Measurements from ENCODE around the gene FCHSD2.
"Not testable (repeated sequence)": the region's sequence is repeated elsewhere in the genome, so short reads cannot be mapped to it uniquely, and the experiment has no call there.

Gene FCHSD2

DNA sequence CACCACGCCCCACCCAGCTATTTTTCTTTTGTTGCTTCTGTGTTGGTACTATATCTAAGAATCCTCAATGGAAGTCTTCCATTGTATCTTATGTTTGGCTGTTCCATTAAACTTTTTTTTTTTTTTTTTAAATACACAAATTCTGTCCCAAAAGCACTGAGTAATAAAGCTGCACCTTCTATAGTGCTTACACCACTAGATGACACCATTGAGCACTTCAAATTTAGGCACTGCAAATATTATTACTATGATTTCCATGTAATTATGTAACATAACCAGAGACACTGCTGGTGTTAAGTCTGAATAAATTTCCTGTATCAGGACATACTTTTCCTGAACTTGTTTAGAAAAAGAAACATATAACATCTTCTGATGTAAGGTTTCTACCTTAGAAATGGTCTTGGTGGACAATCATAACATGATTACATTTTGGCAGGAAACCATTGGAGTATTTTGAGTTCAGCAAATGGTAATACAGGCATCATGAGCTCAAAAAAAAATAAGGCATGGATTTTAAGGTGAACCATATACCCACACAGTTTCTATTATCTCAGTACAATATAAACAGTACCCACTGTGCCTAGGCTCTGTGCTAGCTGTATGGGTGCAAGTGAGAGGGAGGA, 217.4 kb downstream of the FCHSD2 start:
- no peak for DNase-seq (ENCODE audit: low read depth)

DNA sequence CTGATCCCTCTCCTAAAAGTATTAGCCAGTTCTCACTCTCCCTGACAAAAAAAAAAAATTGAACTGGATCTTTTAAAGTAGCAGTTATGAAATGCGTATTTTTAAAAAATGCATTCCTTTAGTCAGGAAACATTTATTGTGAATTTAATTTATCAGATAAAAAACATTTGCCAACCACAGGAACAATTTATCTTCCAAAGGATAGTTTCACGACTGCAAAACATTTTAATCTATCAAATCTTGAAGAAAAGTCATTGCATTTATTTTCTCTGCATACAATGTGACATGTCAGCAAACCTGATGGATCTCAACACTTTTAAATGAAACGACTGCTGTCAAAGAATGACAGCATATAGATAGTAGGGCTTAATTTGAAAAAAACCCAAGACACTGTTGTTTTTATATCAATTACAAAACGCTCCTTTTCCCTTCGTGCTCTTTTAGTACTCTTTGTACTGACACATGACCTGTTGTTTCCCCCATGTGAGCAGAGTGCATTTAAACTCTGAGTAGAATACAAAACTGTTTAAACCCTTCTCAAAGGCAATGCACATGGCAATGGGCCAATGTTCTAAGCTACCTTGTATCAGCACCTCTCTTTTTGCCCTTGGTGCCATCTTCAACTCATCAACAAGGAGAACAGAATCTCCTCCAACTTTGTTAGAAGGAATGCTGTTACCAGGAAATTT, 220.9 kb downstream of the FCHSD2 start:
- DNase-seq (ENCODE audit: low read depth), result no peak

DNA sequence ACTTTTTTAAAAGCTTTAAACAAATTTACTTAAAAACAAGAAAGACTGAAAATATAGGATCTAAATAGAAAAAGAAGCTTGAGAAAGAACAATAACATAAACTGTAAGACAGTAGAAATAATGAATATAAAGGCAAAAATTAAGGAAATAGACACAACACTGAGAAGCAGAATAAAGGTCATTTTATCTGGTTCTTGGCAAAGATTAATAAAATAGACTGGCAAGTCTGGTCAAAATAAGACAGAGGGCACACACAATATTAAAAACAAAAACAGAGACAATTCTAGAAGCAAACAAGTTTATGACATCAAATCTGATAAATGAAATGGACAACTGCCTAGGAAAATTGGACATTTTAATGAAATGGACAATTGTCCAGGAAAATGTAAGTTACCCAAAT, 222.1 kb downstream of the FCHSD2 start:
- DNase-seq (ENCODE audit: low read depth), result no peak

- DNase-seq (ENCODE audit: low read depth), result no peak
These were observed 223.3 kb downstream of the FCHSD2 start for GRCh38 chr11:72918851-72919250.

DNA sequence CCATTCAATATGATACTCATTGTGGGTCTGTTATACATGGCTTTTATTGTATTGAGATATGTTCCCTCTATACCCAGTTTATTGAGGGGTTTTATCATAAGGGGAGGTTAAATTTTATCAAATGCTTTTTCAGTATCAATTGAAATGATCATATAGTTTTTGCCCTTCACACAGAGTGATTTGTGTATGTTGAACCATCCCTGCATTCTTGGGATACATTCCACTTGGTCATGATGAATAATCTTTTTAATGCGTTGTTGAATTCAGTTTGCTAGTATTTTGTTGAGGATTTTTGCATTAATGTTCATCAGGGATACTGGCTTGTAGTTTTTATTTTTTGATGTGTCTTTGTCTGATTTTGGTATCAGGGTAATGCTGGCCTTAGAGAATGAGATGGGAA, 229.9 kb downstream of the FCHSD2 start:
- DNase-seq (ENCODE audit: low read depth), result no peak

DNA sequence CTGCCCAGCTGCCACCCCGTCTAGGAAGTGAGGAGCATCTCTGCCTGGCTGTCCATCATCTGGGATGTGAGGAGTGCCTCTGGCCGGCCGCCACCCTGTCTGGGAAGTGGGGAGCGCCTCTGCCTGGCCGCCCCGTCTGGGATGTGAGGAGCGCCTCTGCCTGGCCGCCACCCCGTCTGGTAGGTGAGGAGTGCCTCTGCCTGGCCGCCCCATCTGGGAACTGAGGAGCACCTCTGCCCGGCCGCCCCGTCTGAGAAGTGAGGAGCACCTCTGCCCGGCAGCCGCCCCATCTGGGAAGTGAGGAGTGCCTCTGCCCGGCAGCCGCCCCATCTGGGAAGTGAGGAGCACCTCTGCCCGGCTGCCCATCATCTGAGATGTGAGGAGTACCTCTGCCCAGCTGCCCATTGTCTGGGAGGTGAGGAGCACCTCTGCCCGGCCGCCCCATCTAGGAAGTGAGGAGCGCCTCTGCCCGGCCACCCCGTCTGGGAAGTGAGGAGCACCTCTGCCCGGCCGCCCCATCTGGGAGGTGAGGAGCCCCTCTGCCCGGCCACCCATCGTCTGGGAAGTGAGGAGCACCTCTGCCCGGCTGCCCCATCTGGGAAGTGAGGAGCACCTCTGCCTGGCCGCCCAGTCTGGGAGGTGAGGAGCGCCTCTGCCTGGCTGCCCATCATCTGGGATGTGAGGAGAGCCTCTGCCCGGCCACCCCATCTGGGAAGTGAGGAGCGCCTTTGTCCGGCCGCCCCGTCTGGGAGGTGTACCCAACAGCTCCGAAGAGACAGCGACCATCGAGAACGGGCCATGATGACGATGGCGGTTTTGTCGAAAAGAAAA, 232.3 kb downstream of the FCHSD2 start:
- not testable (repeated sequence) for DNase-seq (ENCODE audit: low read depth)

- DNase-seq (ENCODE audit: low read depth), result no peak
These were observed 234.0 kb downstream of the FCHSD2 start for GRCh38 chr11:72908032-72908676.

GRCh38 chr11:72904016-72904415, 238.1 kb downstream of the FCHSD2 start:
- DNase-seq (ENCODE audit: low read depth), result no peak

DNA sequence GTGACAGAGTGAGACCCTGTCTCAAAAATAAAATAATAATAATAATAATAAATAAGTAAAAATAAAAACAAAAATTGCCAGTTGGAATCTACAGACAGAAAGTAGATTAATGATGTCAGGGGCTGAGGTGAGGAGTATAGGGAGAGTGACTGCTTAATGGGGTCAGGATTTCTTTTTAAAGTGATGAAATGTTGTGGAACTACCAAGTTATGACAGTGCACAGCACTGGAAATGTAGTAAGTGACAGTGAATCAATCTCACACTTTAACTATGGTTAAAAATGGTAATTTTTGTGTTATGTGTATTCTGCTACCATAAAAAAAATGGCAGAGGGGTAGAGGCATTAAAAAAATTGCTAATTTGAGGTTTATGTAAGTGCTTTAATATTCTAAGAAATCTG, 240.7 kb downstream of the FCHSD2 start:
- DNase-seq (ENCODE audit: low read depth), result no peak

DNA sequence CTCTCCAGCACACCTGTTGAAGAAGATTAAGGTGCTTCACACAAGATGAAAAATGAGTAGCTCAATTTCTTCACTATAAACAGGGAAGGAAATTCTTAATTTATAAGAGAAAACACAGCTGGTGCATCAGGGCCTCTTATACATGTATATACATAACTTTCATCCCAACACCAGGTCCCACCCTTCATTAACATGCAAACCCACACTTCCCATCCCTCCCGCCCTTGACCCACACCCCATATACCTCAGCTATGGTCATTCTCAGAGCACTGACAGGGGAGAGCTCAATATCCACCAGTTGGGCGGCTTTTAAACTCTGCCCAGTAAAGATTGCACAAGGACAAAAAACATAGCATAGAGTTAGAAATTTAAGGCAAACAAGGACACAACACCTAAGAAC, 242.1 kb downstream of the FCHSD2 start:
- no peak for DNase-seq (ENCODE audit: low read depth)

- no peak for DNase-seq (ENCODE audit: low read depth)
These were observed 242.9 kb downstream of the FCHSD2 start for GRCh38 chr11:72899238-72899637.

DNA sequence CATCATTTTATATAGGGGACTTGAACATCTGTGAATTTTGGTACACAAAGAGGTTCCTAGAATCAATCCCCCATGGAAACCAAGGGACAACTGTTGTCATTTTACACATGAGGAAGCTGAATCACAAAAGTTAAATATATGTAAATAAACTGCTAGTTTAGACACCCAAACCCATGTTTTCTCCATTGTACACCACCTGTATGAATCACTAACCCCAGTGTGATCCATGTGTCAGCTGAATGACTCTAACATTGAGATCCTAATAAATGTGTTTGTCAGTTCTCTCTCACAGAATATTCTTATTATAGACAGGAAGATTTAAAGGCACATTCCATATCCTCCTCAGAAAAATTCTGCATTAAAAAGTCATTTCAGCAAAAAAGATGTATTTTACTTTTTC, 244.6 kb downstream of the FCHSD2 start:
- DNase-seq (ENCODE audit: low read depth), result no peak

DNA sequence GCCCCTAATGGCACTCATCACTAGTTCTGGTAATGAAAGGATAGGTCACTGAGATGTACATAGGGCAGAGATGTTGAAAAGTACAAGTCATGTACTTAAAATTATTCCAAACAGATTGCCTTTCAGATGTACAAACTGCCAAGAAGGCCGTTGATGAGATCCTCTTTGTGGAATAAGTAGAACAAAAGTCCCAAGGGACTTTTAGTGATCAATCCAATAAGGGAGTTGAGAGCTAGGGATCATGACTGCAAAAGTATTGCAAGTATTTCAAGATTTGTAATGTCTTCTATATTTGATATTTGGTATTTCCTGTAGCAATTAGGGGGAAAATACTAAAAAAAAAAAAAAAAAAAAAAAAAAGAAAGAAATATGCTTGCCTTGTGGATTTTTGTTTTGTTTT, 245.7 kb downstream of the FCHSD2 start:
- DNase-seq (ENCODE audit: low read depth), result no peak

DNA sequence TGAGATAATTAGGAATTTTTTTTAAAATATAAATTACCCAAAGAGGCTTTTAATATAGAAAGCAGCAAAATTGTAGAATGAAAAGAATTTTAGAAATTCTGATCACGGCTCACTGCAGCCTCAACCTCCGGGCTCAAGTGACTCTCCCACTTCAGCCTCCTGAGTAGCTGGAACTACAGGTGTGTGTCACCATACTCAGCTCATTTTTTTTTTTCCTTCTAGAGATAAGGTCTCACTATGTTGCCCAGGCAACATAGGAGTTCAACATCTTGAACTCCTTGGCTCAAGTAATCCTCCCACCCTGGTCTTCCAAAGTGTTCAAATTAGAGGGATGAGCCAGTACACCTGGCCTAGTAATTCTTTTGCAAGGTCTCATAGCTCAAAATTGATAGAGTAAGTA, 251.2 kb downstream of the FCHSD2 start:
- no peak for DNase-seq (ENCODE audit: low read depth)

- no peak for DNase-seq (ENCODE audit: low read depth)
These were observed 255.5 kb downstream of the FCHSD2 start for GRCh38 chr11:72886619-72887018.

- no peak for DNase-seq (ENCODE audit: low read depth)
These were observed 256.1 kb downstream of the FCHSD2 start for GRCh38 chr11:72885749-72886609.

GRCh38 chr11:72876147-72876546, 266.0 kb downstream of the FCHSD2 start:
- no peak for DNase-seq (ENCODE audit: low read depth)

DNA sequence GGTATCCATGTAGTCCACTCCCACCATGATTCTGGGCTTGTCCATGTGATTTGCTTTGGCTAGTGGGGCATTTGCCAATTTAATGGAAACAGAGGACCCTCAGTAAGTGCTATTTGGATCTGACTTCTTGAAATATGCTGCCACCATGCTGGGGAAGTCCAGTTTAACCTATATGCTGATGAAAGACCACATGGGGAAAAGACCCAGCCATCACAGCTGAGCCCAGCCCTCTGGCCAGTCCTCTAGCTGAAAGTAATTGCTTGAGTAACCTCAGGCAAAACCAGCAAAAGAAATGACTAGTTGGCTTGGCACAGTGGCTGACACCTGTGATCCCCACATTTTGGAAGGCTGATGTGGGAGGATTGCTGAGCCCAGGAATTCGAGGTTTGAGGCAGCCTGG, 266.4 kb downstream of the FCHSD2 start:
- no peak for DNase-seq (ENCODE audit: low read depth)

DNA sequence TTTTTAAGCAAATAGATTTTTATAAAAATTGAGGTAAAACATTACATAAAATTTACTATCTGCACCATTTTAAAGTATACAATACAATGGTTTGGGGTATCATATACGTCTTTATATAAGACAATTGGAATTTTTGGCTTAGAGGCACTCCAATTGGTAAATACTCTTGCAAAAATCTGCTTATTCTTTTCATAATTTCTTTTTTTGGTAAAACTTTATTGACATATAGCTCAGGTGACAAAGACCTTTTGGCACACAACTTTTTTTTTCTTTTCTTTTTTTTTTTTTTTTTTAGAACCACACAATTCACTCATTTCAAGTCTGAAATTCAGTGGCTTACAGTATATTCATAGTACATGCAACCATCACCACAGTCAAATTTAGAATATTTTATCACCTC, 270.1 kb downstream of the FCHSD2 start:
- DNase-seq (ENCODE audit: low read depth), result no peak

DNA sequence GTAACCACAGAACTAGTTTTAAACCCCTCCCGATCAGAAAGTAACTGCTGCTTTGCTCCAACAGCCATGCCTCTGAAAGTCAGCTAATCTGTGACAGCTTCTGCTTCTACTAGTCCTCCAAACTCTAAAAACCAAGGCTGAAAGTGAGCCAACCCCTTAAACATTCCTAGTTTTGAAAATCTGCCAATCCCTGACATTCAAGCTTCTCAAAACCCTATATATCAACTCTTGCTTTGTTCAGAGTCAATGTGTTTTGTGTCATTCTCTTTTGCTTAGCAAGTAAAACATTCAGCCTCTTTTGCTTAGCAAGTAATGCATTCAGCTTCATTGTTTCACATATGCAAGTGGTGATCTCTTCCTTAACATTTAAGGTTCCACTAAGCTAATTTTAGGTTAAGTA, 271.0 kb downstream of the FCHSD2 start:
- no peak for DNase-seq (ENCODE audit: low read depth)

DNA sequence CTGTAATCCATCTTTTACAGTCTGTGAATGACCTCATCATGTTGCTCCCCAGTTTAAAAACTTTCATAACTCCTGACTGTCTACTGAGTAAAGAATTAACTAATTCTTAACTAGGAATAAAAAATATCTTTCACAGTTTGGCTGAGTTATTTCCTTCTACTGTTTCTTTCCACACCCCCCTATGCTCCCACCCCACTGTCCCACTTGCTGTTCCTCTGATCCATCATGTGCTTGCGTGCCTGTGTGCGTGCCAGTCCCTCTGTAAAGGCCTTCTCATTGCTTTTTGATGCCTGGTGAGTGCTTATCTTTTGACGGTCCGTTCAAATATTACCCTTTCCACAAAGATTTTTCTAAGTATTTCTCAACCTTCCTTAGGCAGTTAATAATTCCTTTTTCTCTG, 272.3 kb downstream of the FCHSD2 start:
- no peak for DNase-seq (ENCODE audit: low read depth)

GRCh38 chr11:72867970-72868369, 274.1 kb downstream of the FCHSD2 start:
- no peak for DNase-seq (ENCODE audit: low read depth)
